HG03066 (cell line): ENCODE data around the gene UGT2B11.
A peak's percentile ranks its signal among the peaks of the same experiment; 100 is the strongest.
"Not testable (repeated sequence)": the region's sequence is repeated elsewhere in the genome, so short reads cannot be mapped to it uniquely, and the experiment has no call there.

Source experiments
- ATAC-seq: cut with Tn5 transposase; IDR thresholded peaks from one replicate; pipeline ENCODE4 v1.9.1; 2021; ENCODE audit warnings: low read depth; ENCODE audit not compliant: unreplicated experiment

The UGT2B11 gene

DNA sequence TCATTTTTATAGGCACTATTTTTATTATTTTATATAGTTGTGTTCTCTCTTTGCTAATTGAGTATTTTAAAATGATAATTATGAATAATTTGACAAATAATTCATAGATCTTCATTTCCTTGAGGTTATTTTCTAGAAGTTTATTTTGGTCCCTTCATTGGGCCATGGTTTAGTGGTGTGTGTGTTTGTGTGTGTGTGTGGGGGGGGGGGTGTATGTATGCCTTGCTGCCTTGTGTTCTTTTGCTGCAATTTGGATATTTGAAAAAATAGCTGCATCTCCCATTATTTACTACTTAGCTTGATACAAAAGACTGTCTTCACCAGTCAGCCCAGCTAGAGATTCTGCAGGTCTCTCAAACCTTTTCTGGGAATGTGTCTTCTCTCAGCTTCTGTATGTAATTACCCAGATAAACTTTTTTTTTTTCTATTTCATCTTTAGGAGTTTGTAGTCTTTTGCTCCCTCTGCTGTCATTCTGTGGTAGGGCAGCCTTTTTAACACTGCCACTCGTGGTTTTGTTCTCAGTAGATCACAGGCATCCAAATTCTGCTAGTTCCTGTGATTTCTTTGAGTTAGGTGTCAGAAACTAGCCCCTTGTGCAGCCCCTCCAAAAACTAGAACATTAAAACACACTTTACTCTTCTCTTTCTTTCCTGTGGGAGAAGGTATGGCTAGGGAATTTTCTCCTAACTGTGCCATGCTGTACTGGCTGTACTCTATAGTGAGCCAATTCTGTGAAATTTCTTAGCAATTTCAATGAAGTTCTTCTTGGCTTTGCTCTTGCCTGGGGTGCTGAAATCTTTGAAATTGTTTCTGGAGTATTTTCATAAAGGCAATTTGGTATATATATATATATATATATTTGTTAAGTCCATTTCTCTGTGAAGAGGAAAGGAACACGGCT is 44.1 kb downstream of the UGT2B11 start:
- peak; percentile 71 for ATAC-seq

- ATAC-seq, result not testable (repeated sequence)
These were observed 45.4 kb downstream of the UGT2B11 start for GRCh38 chr4:69169171-69169570.

DNA sequence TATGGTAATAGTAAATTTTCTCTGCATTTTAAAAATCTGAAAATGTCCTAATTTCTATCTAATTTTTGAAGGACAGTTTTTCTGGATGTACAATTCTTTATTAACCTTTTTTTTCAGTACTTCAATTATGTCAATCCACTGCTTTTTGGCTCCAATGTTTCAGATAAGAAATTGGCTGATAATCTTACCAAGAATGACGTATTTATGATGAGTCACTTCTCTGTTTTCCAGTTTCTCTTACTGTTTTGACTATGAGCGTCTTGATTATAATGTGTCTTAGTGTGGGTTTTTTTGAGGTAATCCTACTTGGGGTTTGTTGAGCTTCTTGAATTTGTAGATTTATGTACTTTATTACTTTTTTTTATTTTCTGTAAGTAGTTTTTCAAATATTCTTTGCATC is 47.2 kb downstream of the UGT2B11 start:
- no peak for ATAC-seq

- not testable (repeated sequence) for ATAC-seq
These were observed 48.2 kb downstream of the UGT2B11 start for GRCh38 chr4:69166376-69166775.

- ATAC-seq, result not testable (repeated sequence)
These were observed 48.8 kb downstream of the UGT2B11 start for GRCh38 chr4:69165707-69166106.

GRCh38 chr4:69156913-69157312 is 57.6 kb downstream of the UGT2B11 start:
- no peak for ATAC-seq

GRCh38 chr4:69154021-69154420 is 60.5 kb downstream of the UGT2B11 start:
- ATAC-seq, result no peak
